IPS-NIHi7 (cell line): Measurements from ENCODE around the gene PTGER1.

Experiments
- DNase-seq: peaks from one replicate; pipeline ENCODE4 v3.0.0; 2012; ENCODE audit warnings: mixed read lengths; ENCODE audit errors: extremely low spot score

Gene PTGER1

DNA sequence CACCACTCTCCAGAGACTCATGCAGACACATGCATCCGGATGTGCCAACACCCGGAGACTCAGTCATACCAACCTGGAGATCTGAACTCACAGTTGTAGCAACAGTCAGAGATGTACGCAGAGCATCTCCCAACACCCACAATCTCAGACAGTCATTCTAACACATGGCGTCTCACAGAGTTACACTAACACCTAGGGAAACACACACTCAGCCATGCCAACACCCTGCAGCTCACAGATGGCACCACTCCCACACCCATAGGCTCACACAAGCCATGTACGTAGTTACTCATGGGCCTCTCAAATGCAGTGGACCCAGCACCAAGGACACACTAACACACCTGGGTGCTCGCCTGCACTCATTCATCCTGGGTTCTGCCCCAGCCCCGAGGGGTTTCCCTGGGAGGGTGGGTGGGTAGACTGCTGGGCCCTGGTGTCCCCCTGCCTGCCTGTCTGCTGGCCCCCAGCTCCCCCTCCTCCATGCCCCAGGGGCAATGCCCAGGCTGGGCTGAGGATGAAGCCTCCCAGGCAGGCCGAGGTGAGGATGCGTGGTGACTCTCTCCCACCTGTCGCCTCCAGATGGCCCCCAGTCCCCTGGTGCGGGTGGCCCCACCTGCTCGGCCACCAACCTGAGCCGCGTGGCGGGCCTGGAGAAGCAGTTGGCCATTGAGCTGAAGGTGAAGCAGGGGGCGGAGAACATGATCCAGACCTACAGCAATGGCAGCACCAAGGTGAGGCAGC is 32.1 kb downstream of the PTGER1 start:
- no peak for DNase-seq

DNA sequence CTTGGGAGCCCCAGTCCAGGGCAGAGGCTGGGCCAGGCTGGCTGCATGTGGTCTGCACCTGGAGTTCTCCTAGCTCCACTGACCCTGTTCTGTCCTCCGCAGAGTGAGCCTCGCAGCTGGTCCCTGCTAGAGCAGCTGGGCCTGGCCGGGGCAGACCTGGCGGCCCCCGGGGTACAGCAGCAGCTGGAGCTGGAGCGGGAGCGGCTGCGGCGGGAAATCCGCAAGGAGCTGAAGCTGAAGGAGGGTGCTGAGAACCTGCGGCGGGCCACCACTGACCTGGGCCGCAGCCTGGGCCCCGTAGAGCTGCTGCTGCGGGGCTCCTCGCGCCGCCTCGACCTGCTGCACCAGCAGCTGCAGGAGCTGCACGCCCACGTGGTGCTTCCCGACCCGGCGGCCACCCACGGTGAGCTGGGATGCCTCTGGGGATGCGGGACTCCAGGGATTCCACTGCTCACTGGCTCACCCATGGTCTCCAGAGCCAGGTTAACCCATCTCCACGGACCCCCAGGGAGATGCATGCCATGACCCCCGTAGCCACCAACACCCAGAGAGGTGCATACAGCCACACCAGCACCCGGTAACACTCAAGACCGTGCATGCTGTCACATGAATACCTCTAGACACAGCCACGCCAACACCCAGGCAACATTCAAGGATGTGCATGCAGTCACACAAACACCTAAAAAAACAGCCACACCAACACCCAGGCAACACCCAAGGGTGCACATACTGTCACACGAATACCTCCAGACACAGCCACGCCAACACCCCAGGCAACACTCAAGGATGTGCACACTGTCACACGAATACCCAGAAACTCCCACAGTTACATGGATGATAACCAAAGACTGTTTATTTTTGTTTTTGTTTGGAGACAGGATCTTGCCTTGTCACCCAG is 33.9 kb downstream of the PTGER1 start:
- DNase-seq: no peak

DNA sequence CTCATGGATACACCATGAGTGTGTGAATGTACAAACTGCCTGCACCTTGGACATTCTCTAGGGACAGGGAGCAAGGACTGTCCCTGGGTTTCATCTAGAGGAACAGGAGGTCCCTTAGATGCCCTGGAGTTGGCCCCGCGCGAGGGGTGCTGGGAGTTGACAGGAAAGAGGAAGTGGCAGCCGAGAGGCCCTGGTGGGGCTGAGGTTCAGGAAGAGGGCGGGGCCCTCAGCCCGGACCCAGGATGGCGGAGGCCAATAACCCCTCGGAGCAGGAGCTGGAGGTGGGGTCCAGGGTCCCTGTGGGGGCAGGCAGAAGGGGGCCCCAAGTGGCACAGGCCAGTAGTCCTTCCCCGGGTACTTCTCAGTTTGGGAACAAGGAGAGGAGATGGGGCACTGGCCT is 35.1 kb downstream of the PTGER1 start:
- no peak for DNase-seq

DNA sequence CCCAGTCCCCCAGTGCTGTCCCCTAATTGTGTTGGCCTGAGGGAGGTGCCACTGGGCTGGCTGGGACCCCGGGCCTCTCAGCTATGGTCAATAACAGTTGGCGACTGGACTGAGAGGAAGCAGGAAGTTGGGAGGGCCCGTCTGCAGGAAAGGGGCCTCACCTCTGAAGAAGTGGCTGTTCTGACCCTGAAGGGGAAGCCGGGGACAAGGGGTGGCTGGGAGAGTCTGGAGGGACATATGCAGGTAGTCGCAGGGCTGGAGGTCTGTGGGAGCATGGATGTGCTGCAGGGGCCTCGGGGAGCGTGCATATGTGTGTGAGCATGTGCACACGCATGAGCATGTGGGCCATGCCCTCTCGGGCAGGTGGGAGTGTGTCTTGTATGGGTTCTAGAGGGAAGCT is 36.1 kb downstream of the PTGER1 start:
- no peak for DNase-seq

DNA sequence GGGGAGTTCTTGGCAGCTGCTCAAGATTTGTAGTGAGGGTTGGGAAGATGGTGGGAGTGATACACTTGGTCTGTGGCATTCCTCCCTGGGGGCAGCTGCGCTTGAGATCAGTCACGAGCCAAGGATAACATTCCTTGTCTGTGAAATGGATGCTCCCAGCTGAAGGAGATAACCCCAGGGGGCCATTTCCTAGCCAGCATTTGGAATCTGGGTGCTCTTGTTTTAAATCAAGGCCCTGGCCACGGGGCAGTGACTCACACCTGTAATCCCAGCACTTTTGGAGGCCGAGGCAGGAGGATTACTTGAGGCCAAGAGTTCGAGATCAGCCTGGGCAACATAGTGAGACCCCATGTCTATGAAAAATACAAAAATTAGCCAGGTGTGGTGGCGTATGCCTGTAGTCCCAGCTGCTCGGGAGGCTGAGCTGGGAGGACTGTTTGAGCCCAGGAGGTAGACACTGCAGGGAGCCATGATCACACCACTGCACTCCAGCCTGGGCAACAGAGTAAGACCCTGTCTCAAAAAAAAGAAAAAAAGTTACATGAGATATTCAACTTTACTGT is 37.5 kb downstream of the PTGER1 start:
- no peak for DNase-seq

DNA sequence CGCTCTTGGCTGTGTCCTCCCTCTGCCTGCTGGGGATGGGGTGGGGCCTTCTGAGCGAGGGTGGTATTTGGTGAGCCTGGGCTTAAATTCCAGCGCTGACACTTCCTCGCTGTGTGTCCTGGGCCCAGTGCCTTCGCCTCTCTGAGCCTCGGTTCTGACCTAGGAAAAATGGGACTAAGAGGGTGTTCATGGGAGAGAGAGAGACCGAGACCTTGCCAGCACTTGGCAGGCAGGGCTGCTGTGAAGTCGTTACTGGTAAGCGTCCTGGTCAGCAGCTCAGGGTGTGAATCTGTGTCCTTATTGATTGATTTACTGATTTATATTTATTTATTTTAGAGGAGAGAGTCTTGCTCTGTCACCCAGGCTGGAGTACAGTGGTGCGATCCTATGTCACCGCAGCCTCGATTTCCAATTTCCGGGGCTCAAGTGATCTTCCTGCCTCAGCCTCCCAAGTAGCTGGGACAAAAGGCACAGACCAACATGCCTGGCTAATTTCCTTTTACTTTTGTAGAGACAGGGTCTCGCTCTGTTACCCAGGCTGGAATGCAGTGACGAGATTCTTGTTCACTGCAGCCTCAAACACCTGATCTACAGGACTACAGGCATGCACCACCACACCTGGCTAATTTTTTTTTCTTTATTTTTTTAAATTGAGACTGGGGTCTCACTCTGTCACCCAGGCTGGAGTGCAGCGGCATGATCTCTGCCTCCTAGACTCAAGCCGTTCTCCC is 39.7 kb downstream of the PTGER1 start:
- no peak for DNase-seq

DNA sequence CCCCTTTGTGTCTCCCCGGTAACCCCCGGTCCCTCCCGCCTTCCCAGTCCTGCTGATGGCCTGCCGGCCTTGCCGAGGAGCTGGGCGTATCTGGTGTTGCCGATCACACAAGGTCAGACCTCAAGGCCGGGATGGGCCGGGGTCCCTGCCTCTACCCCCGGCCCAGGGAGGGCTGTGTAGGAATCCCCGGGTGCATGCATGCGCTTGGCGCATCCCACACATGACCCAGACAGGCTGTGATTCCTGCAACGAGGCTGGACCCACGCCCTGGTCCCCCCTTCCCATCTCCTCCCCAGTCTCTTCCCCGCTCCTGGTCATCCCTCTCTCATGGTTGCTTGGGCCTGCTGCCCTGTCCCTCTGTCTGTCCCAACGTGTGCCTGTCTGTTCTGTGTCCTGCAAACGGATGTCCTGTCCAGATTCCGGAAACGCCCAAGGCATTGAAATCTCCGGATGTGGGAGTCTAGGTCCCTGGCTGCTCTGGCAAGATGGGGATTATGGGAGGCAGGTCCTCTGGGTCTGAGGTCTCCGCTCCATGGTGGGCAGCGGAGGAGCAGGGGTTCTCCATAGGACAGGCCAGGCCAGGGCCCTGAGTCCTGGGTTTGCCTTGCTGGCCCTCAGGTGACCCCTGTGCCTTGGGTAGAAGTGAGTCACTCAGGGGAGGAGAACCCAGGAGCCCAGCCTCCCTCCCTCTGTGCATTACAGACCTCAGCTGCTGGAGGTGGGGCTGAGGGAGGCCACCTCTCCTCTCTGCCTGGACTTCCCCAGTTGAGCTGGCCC is 40.4 kb downstream of the PTGER1 start:
- no peak for DNase-seq

DNA sequence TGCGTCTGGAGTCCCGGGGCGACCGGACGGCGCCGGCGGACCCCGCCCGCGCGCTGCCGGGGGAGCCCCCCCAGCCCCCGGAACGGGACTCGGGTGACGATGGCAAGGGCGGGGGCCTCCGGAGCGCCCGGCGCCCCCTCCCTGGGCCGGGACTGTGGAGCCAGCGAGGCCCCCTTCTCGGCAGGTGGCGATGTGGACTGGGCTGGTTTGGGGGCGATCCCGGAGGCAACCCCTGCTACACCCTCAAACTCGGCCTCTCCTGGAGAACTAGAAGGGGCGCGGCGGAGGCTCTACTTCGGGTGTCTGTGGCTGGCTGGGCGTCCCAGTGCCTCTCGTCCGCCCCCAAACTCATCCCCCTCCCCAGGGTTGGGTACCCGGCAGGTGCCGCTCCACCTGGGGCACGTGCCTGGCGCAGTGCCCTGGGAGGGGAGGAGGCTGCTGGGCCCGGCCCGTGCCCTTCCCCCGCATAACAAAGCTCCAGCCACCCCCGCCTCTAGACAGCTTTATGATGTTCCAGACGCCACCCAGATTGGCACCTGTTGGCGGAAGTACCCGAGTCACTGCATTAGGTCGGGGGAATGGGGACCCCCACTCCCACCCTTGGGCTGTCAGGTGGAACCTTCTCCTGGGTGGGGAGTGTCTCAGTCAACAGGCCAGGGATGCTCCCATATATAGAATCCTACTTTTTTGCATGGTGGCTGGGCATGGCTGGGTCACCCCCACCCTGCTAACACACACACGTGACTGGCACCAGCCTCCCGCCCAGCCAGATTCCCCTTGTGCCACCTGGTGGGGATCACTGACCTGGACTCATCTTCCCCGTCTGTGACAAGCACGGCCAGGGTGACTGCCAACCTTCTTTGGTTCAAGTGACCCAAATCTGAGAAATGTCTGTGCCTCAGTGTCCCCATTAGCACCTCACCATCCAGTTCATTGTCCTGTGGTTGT is 41.3 kb downstream of the PTGER1 start:
- peak; percentile 34 for DNase-seq

DNA sequence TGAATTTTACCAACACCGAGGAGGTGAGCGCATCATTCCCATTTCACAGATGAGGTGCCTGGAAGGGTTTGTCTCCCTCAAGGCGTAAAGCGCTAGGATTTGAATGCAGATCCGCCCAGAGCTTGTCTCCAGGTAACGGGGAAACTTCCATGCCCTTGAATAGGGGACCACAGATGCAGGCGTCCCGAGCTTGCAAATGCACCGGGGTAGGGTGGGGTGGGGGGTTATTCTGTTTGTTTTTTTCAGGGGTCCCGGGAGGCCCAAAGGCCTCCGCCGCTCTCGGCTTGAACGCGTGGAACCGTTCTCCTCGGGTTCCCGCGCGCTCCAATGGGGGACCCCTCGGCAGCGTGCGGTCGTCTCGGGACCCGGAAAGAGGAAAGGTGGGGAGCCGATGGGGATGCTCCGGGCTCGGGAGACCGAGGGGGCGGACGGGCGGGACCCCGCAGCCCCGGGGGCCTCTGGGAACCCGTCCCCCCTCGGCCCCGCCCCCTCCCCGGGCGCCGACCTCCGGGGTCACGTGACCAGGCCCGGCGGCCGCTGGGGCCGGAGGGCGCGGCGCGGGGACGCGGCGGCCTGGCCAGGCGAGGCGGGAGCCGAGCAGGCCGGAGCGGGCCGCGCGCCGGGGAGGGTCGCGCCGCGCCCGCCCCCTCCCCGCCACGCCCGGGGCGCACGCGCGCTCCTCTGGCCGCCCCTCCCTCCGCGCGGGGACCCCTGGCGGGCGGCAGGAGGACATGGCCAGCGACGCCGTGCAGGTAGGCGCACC is 42.2 kb downstream of the PTGER1 start, which contains the start of gene PKN1:
Gene PKN1, plus strand, starts transcription at position 516 of the 763 bp plus-strand sequence. Its CDS starts 216 bp downstream, at position 732.
- peak; percentile 84 for DNase-seq

DNA sequence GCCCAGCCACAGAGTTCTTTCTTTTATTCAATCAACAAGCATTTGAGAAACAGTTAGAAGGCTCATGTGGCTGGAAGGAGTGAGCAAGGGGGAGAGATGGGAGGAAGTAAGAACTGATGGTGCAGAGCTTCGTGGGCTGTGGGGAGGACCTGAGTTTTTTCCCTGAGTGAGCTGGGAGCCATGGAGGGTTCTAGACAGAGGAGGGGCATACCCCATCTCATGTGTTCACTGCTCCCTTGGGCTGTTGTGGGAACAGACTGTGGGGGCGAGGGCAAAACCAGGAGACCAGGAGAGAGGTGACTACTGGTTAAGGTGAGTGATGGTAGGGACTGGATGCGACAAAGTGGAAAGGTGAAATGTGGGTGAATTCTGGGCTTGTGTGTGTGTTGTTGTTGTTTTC is 44.4 kb downstream of the PTGER1 start:
- no peak for DNase-seq

DNA sequence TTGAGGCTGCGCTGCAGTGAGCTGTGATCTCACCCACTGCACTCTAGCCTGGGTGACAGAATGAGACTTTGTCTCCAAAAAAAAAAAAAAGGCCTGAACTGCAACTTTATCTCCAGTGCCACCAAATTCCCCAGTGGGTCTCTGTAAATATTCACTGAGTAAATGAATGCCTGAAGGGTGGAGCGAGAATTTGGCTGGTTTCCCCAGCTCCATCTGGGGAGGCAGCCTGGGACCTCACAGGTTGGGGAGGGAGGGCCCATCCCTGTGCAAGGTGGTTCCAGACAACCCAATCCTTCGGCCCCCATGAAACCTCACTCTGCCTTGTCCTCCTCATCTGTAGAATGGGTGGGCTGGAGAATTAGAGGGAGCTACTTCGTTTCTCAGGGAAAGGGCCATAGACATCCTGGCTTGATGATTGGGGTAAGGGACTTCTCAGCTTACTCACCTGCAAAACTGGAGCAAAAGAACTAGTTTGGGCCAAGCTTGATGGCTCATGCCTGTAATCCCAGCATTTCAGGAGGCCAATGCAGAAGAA is 46.2 kb downstream of the PTGER1 start:
- DNase-seq: no peak

DNA sequence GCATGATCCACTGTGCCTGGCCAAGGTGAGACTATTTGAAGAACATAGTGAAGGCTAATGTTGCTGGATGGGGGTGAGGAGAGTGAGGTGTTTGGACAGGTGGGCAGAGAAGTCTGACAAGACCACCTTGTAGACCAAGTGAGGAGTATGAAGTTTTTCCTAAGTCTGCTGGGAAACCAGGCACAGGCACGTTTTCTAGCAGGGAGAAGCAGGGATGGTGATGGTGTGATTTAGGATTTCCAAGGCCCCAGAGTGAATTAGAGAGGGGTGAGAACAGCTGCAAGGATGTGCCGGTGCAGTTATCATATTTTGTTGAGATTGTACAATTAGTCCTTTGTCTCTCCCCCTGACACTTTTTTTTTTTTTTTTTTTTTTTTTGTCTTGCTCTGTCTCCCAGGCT is 47.7 kb downstream of the PTGER1 start:
- DNase-seq: no peak

DNA sequence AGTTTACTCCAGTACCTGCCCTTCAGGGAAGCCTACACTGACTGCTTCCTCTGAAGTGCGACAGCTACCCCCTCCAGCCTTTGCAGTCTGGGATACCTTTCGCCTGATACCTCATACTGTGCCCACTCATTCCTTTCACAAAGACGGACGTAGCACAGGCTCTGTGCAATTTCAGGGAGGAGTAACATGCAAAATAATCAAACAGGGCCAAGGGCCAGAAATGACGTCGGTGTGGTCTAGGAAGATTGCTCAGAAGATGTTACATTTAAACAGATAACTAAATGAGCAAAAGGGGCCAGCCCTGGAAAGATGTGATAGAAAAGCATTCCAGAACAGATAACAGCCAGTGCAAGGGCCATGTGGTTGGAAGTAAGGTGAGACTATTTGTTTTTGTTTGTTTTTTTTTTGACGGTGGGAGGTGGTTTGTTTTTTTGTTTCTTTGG is 49.4 kb downstream of the PTGER1 start:
- no peak for DNase-seq
